Cardiac fibroblast (primary cell): ENCODE data around the gene KPNA3.

Experiments used
- DNase-seq, 2 donors: peaks; one replicate each; pipeline versions ENCODE4 v3.0.0 to v3.0.0-alpha.2; 2010; ENCODE audit warnings: low read depth in 2 of 2
- H3K4me3 ChIP-seq, 2 donors: replicated peaks in 1 of 2; 1 replicate in 1 of 2; 2 replicates in 1 of 2; pipeline ENCODE4 v1.5.1; 2011; ENCODE audit warnings: low read depth in 2 of 2, low read length in 2 of 2, mild to moderate bottlenecking in 2 of 2, moderate library complexity in 1 of 2
- CTCF ChIP-seq: IDR thresholded peaks from one replicate; pipeline ENCODE4 v1.5.1; 2011; ENCODE audit warnings: low read depth, mild to moderate bottlenecking, low read length, inconsistent platforms

The KPNA3 gene

DNA sequence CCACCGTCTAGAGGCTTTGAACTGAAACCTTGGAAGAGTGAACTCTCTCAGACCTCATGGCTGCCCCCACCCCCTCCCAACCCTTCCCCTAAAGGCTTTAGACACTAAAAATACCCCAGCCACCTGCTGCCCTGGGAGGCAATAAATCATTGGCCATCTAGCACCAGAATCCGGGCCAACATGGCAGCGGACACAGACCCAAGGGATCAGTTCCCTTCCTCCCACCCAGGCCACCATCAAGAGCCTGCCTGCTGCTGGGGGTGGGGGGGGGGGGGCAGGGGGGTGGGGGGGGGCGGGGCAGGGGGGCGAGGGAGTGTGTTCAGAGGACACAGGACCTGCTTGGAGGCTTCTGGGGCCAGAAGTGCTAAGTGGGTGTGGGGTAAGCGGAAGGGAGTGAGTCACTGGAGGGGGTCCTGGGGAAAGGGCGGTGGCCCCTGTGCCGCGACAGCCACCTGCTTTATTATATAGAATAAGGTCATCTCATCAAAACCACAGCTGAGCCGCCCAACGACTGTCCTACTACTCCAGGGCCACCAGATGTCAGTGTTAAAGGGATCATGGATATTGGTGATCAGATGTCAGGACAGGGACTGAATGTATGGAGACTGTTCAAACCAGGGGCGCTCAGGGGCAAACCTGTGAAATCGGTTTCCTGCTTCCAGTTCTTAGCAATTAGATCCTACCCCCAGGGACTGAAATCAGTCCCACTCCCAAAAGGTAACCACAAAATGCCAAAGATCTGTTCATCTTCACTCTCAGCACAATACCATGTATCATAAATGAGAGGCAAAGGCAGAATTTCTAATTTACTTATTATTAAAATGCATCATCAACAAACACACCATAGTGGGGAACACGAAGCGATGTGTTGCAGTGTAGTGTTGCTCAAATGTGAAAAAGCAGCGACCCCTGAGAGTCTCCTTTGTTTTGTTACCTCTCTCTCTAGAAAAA is 139.9 kb downstream of the KPNA3 start:
- peak; percentile 56 for TF ChIP-seq CTCF
- no peak overlapping the region for H3K4me3 ChIP-seq
- peak; percentile 30 to 52 for DNase-seq

DNA sequence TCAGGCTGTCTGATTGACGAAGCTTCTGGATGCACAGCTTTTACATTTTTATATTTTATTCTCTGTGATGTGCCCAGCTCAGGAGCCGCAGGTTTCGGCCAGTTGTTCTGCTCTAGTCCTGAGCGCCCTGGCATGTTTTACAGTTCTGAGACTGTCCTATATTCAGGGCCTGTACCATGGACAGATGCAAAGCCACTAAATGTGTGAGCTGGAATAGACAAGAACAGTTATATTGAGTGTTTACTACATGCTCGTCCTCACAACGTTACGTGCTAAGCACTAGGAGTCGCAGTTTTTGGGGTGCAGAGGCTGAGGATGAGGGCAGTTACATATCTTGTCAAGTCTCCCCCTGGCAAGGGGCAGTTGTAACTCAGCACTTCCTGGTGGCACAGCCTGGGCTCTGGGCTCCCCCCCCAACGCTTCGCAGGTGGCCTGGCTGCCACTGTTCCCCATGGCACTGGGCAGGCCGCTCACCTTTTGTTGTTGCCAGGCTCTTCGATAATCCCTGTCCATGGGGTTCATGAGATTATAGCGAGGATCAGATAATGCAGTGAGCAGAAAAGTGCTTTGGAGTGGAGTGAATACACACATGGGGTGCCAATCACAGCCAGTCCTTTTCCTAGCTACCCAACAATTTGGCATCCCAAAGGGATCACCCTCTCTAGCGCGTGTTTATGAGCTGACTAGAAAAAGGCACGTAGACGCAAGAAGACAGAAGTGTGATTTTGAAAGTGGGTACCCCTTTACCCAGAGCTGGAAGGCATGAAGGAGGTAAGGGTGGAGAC is 140.7 kb downstream of the KPNA3 start:
- TF ChIP-seq CTCF, result no peak
- no peak for DNase-seq
- no peak overlapping the region for H3K4me3 ChIP-seq

DNA sequence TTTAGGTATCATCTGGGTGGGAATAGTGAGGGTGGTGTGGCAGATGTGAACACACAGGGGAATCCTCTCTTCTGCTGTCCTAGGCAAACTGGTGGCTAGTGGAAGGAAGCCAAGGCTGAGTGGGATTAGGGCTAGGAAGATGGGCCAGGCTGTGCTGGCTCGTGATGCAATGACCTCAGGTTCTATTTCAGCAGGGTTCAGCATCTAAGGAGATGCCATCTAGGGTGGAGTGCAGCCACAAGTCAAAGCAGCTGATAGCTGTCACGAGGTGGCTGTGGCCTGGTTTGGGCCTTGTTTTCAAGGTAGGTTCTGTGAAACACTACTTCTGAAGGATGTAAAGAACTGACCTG is 142.5 kb downstream of the KPNA3 start:
- TF ChIP-seq CTCF, result no peak
- DNase-seq, result no peak
- H3K4me3 ChIP-seq, result no peak overlapping the region
